GM18909 (cell line): ENCODE results near the gene CFAP69.
"Not testable (repeated sequence)": the region's sequence is repeated elsewhere in the genome, so short reads cannot be mapped to it uniquely, and the experiment has no call there.

ENCODE experiments used
- ATAC-seq: cut with Tn5 transposase; IDR thresholded peaks from one replicate; pipeline ENCODE4 v1.9.1; 2021; ENCODE audit warnings: mild to moderate bottlenecking; ENCODE audit not compliant: unreplicated experiment, poor library complexity

The CFAP69 gene

GRCh38 chr7:90326500-90326899 is 81.5 kb downstream of the CFAP69 start:
- ATAC-seq: no peak

- ATAC-seq: no peak
Observed at GRCh38 chr7:90334193-90334843, 89.3 kb downstream of the CFAP69 start.

GRCh38 chr7:90334926-90335325 is 90.0 kb downstream of the CFAP69 start:
- not testable (repeated sequence) for ATAC-seq

GRCh38 chr7:90337106-90337505 is 92.1 kb downstream of the CFAP69 start:
- no peak for ATAC-seq

- no peak for ATAC-seq
Observed at GRCh38 chr7:90345016-90345415, 100.0 kb downstream of the CFAP69 start.

- peak; percentile 20 for ATAC-seq
Observed at GRCh38 chr7:90345595-90346335, 100.8 kb downstream of the CFAP69 start.

- ATAC-seq: peak; percentile 97
Observed at GRCh38 chr7:90346336-90347125, 101.6 kb downstream of the CFAP69 start, which contains the start of gene GTPBP10. Gene GTPBP10 (plus strand): TSS chr7:90346716. CDS start chr7:90346742, 26 bp downstream.

GRCh38 chr7:90347759-90348158 is 102.8 kb downstream of the CFAP69 start:
- no peak for ATAC-seq

GRCh38 chr7:90349305-90349704 is 104.3 kb downstream of the CFAP69 start:
- no peak for ATAC-seq

- ATAC-seq: not testable (repeated sequence)
Observed at GRCh38 chr7:90350032-90350431, 105.1 kb downstream of the CFAP69 start.

GRCh38 chr7:90351987-90352386 is 107.0 kb downstream of the CFAP69 start:
- no peak for ATAC-seq
